ENCODE data around the gene GABPB1. TPM values are rescaled to one million over a fixed set of nuclear protein-coding genes. Genes with fewer than 3 reads are reported as not detected.

Gene GABPB1
- polyA plus RNA-seq, 3 donors: 12.9 to 15.1 (median 14.9) TPM

GRCh38 chr15:50295966-50296365, 59.0 kb downstream of the GABPB1 start:
- Histone ChIP-seq H3K9ac (ENCODE audit: insufficient read depth, low read length, poor library complexity, severe bottlenecking) (no peak overlapping the region), H3K4me3 (replicated peaks in 1 of 3; ENCODE audit: low read depth in 2 of 3, low read length in 3 of 3) (no peak overlapping the region), H4K20me1 (ENCODE audit: insufficient read depth, low read length) (no peaks in the 10 kb centered on the region), H2AFZ (ENCODE audit: insufficient read depth, low read depth, low read length, poor library complexity, severe bottlenecking) (no peak overlapping the region), H3K79me2 (ENCODE audit: insufficient read depth, low read length) (no peaks in the 10 kb centered on the region), H3K27me3 (ENCODE audit: control insufficient read depth in 2 of 2, insufficient read depth in 2 of 2, low read length in 2 of 2) (no peaks in the 10 kb centered on the region), H3K36me3 (replicated peaks in 1 of 2; ENCODE audit: control insufficient read depth in 1 of 2, insufficient read depth in 2 of 2, low read length in 2 of 2) (peaks cover 32 to 76% of the 10 kb centered on the region in 2 donors), H3K4me1 (ENCODE audit: control insufficient read depth in 1 of 2, insufficient read depth in 2 of 2, low read length in 2 of 2) (no peaks in the 10 kb centered on the region), H3K9me3 (replicated peaks in 1 of 2; ENCODE audit: control insufficient read depth in 1 of 2, insufficient read depth in 1 of 2, low read length in 2 of 2) (no peaks in the 10 kb centered on the region), H3K4me2 (replicated peaks; ENCODE audit: extremely low read depth, low read length, poor library complexity, severe bottlenecking) (no peak overlapping the region), H3K27ac (ENCODE audit: low read depth in 1 of 2, low read length in 2 of 2) (no peak overlapping the region)
- H3K9me3 Mint-ChIP-seq: no peaks in the 10 kb centered on the region
- H3K27ac Mint-ChIP-seq: no peak overlapping the region
- no peak for DNase-seq
- no peak overlapping the region for H3K4me3 Mint-ChIP-seq
- H3K27me3 Mint-ChIP-seq (ENCODE audit: low read depth in 3 of 3): peaks cover 0 to 2% (median 0%) of the 10 kb centered on the region in 3 donors
- intact Hi-C loops (cut with micrococcal nuclease): no loop called here
- H3K4me1 Mint-ChIP-seq: no peaks in the 10 kb centered on the region
- H3K36me3 Mint-ChIP-seq: peaks cover 52 to 80% of the 10 kb centered on the region in 2 donors
- no peak for TF ChIP-seq CTCF (IDR thresholded peaks at IDR 0.05)
- WGBS (ENCODE audit: insufficient coverage): no CpG with 5 or more reads among the region's 1 CpG

- Histone ChIP-seq H3K4me3 (replicated peaks in 1 of 3; ENCODE audit: low read depth in 2 of 3, low read length in 3 of 3) (no peak overlapping the region), H3K4me1 (ENCODE audit: control insufficient read depth in 1 of 2, insufficient read depth in 2 of 2, low read length in 2 of 2) (no peaks in the 10 kb centered on the region), H3K27me3 (ENCODE audit: control insufficient read depth in 2 of 2, insufficient read depth in 2 of 2, low read length in 2 of 2) (no peaks in the 10 kb centered on the region), H3K27ac (ENCODE audit: low read depth in 1 of 2, low read length in 2 of 2) (no peak overlapping the region), H3K9me3 (replicated peaks in 1 of 2; ENCODE audit: control insufficient read depth in 1 of 2, insufficient read depth in 1 of 2, low read length in 2 of 2) (no peaks in the 10 kb centered on the region), H2AFZ (ENCODE audit: insufficient read depth, low read depth, low read length, poor library complexity, severe bottlenecking) (no peak overlapping the region), H3K9ac (ENCODE audit: insufficient read depth, low read length, poor library complexity, severe bottlenecking) (no peak overlapping the region), H3K4me2 (replicated peaks; ENCODE audit: extremely low read depth, low read length, poor library complexity, severe bottlenecking) (no peak overlapping the region), H3K36me3 (replicated peaks in 1 of 2; ENCODE audit: control insufficient read depth in 1 of 2, insufficient read depth in 2 of 2, low read length in 2 of 2) (peaks cover 41 to 68% of the 10 kb centered on the region in 2 donors), H3K79me2 (ENCODE audit: insufficient read depth, low read length) (no peaks in the 10 kb centered on the region), H4K20me1 (ENCODE audit: insufficient read depth, low read length) (no peaks in the 10 kb centered on the region)
- no CpG with 5 or more reads among the region's 2 CpGs for WGBS (ENCODE audit: insufficient coverage)
- no peak for TF ChIP-seq CTCF (IDR thresholded peaks at IDR 0.05)
- intact Hi-C loops (cut with micrococcal nuclease): no loop called here
- no peak for DNase-seq
- H3K36me3 Mint-ChIP-seq: peaks cover 51 to 70% of the 10 kb centered on the region in 2 donors
- no peaks in the 10 kb centered on the region for H3K27me3 Mint-ChIP-seq (ENCODE audit: low read depth in 3 of 3)
- H3K27ac Mint-ChIP-seq: no peak overlapping the region
- H3K9me3 Mint-ChIP-seq: no peaks in the 10 kb centered on the region
- no peak overlapping the region for H3K4me3 Mint-ChIP-seq
- no peaks in the 10 kb centered on the region for H3K4me1 Mint-ChIP-seq
Observed at GRCh38 chr15:50289749-50290148, 65.2 kb downstream of the GABPB1 start.
